H9 (cell line): ENCODE data around the gene CERS1. TPM values are rescaled to one million over a fixed set of nuclear protein-coding genes. Genes with fewer than 3 reads are reported as not detected.

Experiments used
- DNase-seq: peaks from one replicate; pipeline ENCODE4 v3.0.0-alpha.2; 2017
- H2AFZ ChIP-seq: one replicate; pipeline ENCODE4 v1.6.1; 2013; ENCODE audit warnings: mild to moderate bottlenecking, low read length, control low read depth, moderate library complexity
- H2AK5ac ChIP-seq: 2 replicates; pipeline ENCODE4 v1.6.1; 2013; ENCODE audit warnings: low read length, control low read depth, mixed read lengths; ENCODE audit not compliant: insufficient read length
- H2BK120ac ChIP-seq: one replicate; pipeline ENCODE4 v1.6.1; 2013; ENCODE audit warnings: low read depth, mild to moderate bottlenecking, low read length, control low read depth, inconsistent platforms; ENCODE audit not compliant: poor library complexity, severe bottlenecking
- H2BK12ac ChIP-seq: 2 replicates; pipeline ENCODE4 v1.6.1; 2013; ENCODE audit warnings: low read length, control low read depth, mixed read lengths, low read depth; ENCODE audit not compliant: insufficient read length
- H2BK15ac ChIP-seq: 2 replicates; pipeline ENCODE4 v1.6.1; 2013; ENCODE audit warnings: low read depth, low read length, control low read depth
- H2BK20ac ChIP-seq: one replicate; pipeline ENCODE4 v1.6.1; 2013; ENCODE audit warnings: low read depth, mild to moderate bottlenecking, low read length, control low read depth, inconsistent platforms; ENCODE audit not compliant: poor library complexity, severe bottlenecking
- H2BK5ac ChIP-seq: 2 replicates; pipeline ENCODE4 v1.6.1; 2013; ENCODE audit warnings: low read length, control low read depth, mixed read lengths; ENCODE audit not compliant: insufficient read length
- H3K14ac ChIP-seq: 2 replicates; pipeline ENCODE4 v1.6.1; 2013; ENCODE audit warnings: low read length, control low read depth; ENCODE audit not compliant: insufficient read depth
- H3K18ac ChIP-seq: 2 replicates; pipeline ENCODE4 v1.6.1; 2013; ENCODE audit warnings: low read depth, mild to moderate bottlenecking, mixed read lengths, low read length, control low read depth; ENCODE audit not compliant: insufficient read length
- H3K23ac ChIP-seq: 2 replicates; pipeline ENCODE4 v1.6.1; 2013; ENCODE audit warnings: low read length, control low read depth, mixed read lengths, low read depth; ENCODE audit not compliant: insufficient read length
- H3K23me2 ChIP-seq: 2 replicates; pipeline ENCODE4 v1.6.1; 2013; ENCODE audit warnings: low read depth, mild to moderate bottlenecking, mixed read lengths, low read length, control low read depth; ENCODE audit not compliant: insufficient read length, poor library complexity, severe bottlenecking
- H3K27ac ChIP-seq: 2 replicates; pipeline ENCODE4 v1.5.1; 2013; ENCODE audit warnings: low read length, control low read depth, mixed read lengths, low read depth; ENCODE audit not compliant: insufficient read length
- H3K27me3 ChIP-seq: 2 replicates; pipeline ENCODE4 v1.6.1; 2013; ENCODE audit warnings: low read length, control low read depth, inconsistent platforms; ENCODE audit not compliant: insufficient read depth
- H3K4ac ChIP-seq: 2 replicates; pipeline ENCODE4 v1.6.1; 2013; ENCODE audit warnings: low read depth, mild to moderate bottlenecking, control low read depth, inconsistent platforms, low read length, moderate library complexity
- H3K4me1 ChIP-seq: 2 replicates; pipeline ENCODE4 v1.6.1; 2013; ENCODE audit warnings: low read length, control low read depth, inconsistent platforms; ENCODE audit not compliant: insufficient read depth
- H3K4me2 ChIP-seq: 2 replicates; pipeline ENCODE4 v1.6.1; 2013; ENCODE audit warnings: low read length, control low read depth, mixed read lengths; ENCODE audit not compliant: insufficient read length, insufficient read depth
- H3K56ac ChIP-seq: 2 replicates; pipeline ENCODE4 v1.6.1; 2013; ENCODE audit warnings: low read depth, mild to moderate bottlenecking, mixed read lengths, low read length, control low read depth; ENCODE audit not compliant: insufficient read length
- H3K79me1 ChIP-seq: 2 replicates; pipeline ENCODE4 v1.6.1; 2013; ENCODE audit warnings: low read depth, mild to moderate bottlenecking, moderate library complexity, low read length, control low read depth, inconsistent platforms; ENCODE audit not compliant: insufficient read depth, poor library complexity, severe bottlenecking
- H3K79me2 ChIP-seq: 2 replicates; pipeline ENCODE4 v1.6.1; 2013; ENCODE audit warnings: low read length, control low read depth, inconsistent platforms; ENCODE audit not compliant: insufficient read depth
- H3K9ac ChIP-seq: 2 replicates; pipeline ENCODE4 v1.6.1; 2013; ENCODE audit warnings: low read length, control low read depth, mixed read lengths; ENCODE audit not compliant: insufficient read length; ENCODE audit errors: extremely low read depth
- H3K9me3 ChIP-seq: one replicate; pipeline ENCODE4 v1.6.1; 2013; ENCODE audit warnings: low read depth, low read length, inconsistent platforms; ENCODE audit not compliant: control insufficient read depth
- H3T11ph ChIP-seq: one replicate; pipeline ENCODE4 v1.6.1; 2013; ENCODE audit warnings: mild to moderate bottlenecking, low read length, control low read depth, inconsistent platforms
- H4K20me1 ChIP-seq: one replicate; pipeline ENCODE4 v1.6.1; 2013; ENCODE audit not compliant: control insufficient read depth, insufficient read length, insufficient read depth
- H4K5ac ChIP-seq: 2 replicates; pipeline ENCODE4 v1.6.1; 2013; ENCODE audit warnings: low read depth, mild to moderate bottlenecking, mixed read lengths, low read length, control low read depth; ENCODE audit not compliant: insufficient read length
- H4K8ac ChIP-seq: replicated peaks from 2 replicates; pipeline ENCODE4 v1.6.1; 2013; ENCODE audit warnings: low read length, control low read depth, mixed read lengths, low read depth; ENCODE audit not compliant: insufficient read length
- H4K91ac ChIP-seq: 2 replicates; pipeline ENCODE4 v1.6.1; 2013; ENCODE audit warnings: low read depth, mild to moderate bottlenecking, moderate library complexity, mixed read lengths, low read length, control low read depth; ENCODE audit not compliant: insufficient read length
- H3K27ac Mint-ChIP-seq, 3 experiments: 2 replicates in 2 of 3; 3 replicates in 1 of 3; pipeline ENCODE4 v1.8.0; 2020 to 2021; ENCODE audit warnings: mixed read lengths in 3 of 3, mild to moderate bottlenecking in 1 of 3, moderate library complexity in 1 of 3
- H3K27me3 Mint-ChIP-seq: 2 replicates; pipeline ENCODE4 v1.8.0; 2021; ENCODE audit warnings: low read depth, mild to moderate bottlenecking, moderate library complexity, mixed read lengths
- H3K36me3 Mint-ChIP-seq, 3 experiments: 2 replicates in 2 of 3; 3 replicates in 1 of 3; pipeline ENCODE4 v1.8.0; 2020 to 2021; ENCODE audit warnings: low read depth in 3 of 3, mixed read lengths in 3 of 3; ENCODE audit not compliant: insufficient read depth in 1 of 3
- H3K4me1 Mint-ChIP-seq, 2 experiments: 2 replicates each; pipeline ENCODE4 v1.8.0; 2020; ENCODE audit warnings: mixed read lengths in 2 of 2
- H3K4me3 Mint-ChIP-seq, 2 experiments: 2 replicates in 1 of 2; 3 replicates in 1 of 2; pipeline ENCODE4 v1.8.0; 2020 to 2021; ENCODE audit warnings: mild to moderate bottlenecking in 2 of 2, mixed read lengths in 2 of 2, moderate library complexity in 1 of 2
- H3K9me3 Mint-ChIP-seq, 2 experiments: 2 replicates in 1 of 2; 3 replicates in 1 of 2; pipeline ENCODE4 v1.8.0; 2020; ENCODE audit warnings: mild to moderate bottlenecking in 2 of 2, mixed read lengths in 2 of 2, moderate library complexity in 1 of 2
- CTCF ChIP-seq: fragments of 200-600 bp; sonication (generic); conservative IDR thresholded peaks from 3 replicates; pipeline ENCODE4 v1.8.0; 2021; ENCODE audit warnings: antibody characterized with exemption, mild to moderate bottlenecking
- WGBS: extraction: QIAGEN DNeasy Blood & Tissue Kit; methylation state at CpG from one replicate; pipeline ENCODE4 v1.1.7; 2013; ENCODE audit warnings: missing lambda C conversion rate, low lambda C conversion rate, mixed read lengths; ENCODE audit not compliant: insufficient read length; ENCODE audit errors: extremely low coverage; 5-methylcytosine and 5-hydroxymethylcytosine counted together
- total RNA-seq: library from RNA; stranded (reverse); gene quantifications from 2 replicates; pipeline ENCODE4 v1.2.1, GENCODE V29; 2021

The CERS1 gene
- total RNA-seq, 1 experiment from 2014 or later = 19.3 TPM

- no peaks in the 10 kb centered on the region; the same call in 1 of the 2 replicates for H3K4me1 ChIP-seq
- no peak overlapping the region for H4K91ac ChIP-seq
- H4K20me1 ChIP-seq = peaks cover 2% of the 10 kb centered on the region
- H2BK12ac ChIP-seq = no peak overlapping the region
- no peak overlapping the region for H2AK5ac ChIP-seq
- Mint-ChIP-seq H3K27me3 (no peaks in the 10 kb centered on the region), H3K4me1 (peaks cover 29 to 41% of the 10 kb centered on the region in 2 experiments), H3K4me3 (peak overlapping the region in 1 of 2 experiments; percentile 23; a peak in 1 of 5 replicates), H3K27ac (no peak overlapping the region), H3K9me3 (no peaks in the 10 kb centered on the region; a peak in 1 of 5 replicates), H3K36me3 (peaks cover 15 to 25% (median 21%) of the 10 kb centered on the region in 3 experiments; a peak in 6 of 7 replicates)
- TF ChIP-seq CTCF = no peak
- no CpG with 5 or more reads among the region's 7 CpGs for WGBS
- H3K23me2 ChIP-seq = no peaks in the 10 kb centered on the region
- no peak overlapping the region for H3T11ph ChIP-seq
- no peak overlapping the region for H2BK20ac ChIP-seq
- no peak overlapping the region for H4K8ac ChIP-seq
- H2AFZ ChIP-seq = no peak overlapping the region
- no peaks in the 10 kb centered on the region for H3K9me3 ChIP-seq
- H2BK5ac ChIP-seq = no peak overlapping the region
- H3K14ac ChIP-seq = no peak overlapping the region
- H3K23ac ChIP-seq = no peak overlapping the region
- no peak overlapping the region for H2BK120ac ChIP-seq
- DNase-seq = no peak
- H3K9ac ChIP-seq = no peak overlapping the region
- H3K4ac ChIP-seq = no peak overlapping the region
- H3K56ac ChIP-seq = no peak overlapping the region
- no peak overlapping the region for H3K18ac ChIP-seq
- H3K79me2 ChIP-seq = peaks cover 21% of the 10 kb centered on the region; the same call in 1 of the 2 replicates
- H3K27ac ChIP-seq = no peak overlapping the region
- no peak overlapping the region for H4K5ac ChIP-seq
- no peaks in the 10 kb centered on the region for H3K27me3 ChIP-seq
- no peak overlapping the region for H2BK15ac ChIP-seq
- peaks cover 5% of the 10 kb centered on the region for H3K79me1 ChIP-seq
- no peak overlapping the region for H3K4me2 ChIP-seq
These were observed 52.0 kb downstream of the CERS1 start for GRCh38 chr19:18843960-18844359.
